Measurements from ENCODE around the gene KCNK10. TPM values are rescaled to one million over a fixed set of nuclear protein-coding genes. Genes with fewer than 3 reads are reported as not detected.

KCNK10 gene
- total RNA-seq, 2 experiments from 2014 or later, result not detected

GRCh38 chr14:88146881-88147649, 176.0 kb downstream of the KCNK10 start:
- CTCF ChIA-PET, result no interaction called here
- H3K27me3 Mint-ChIP-seq, result peaks cover 1% of the 10 kb centered on the region
- no peak overlapping the region for H3K27ac Mint-ChIP-seq

GRCh38 chr14:88143810-88144209, 179.3 kb downstream of the KCNK10 start:
- H3K27ac Mint-ChIP-seq, result no peak overlapping the region
- no peak overlapping the region for H3K4me3 Mint-ChIP-seq
- intact Hi-C loops (cut with micrococcal nuclease), result no loop called here
- H3K4me1 Mint-ChIP-seq (ENCODE audit: low read depth), result no peaks in the 10 kb centered on the region
- ChIA-PET CTCF (no interaction called here), POLR2A (no interaction called here)
- H3K9me3 Mint-ChIP-seq, result no peaks in the 10 kb centered on the region
- no peaks in the 10 kb centered on the region for H3K27me3 Mint-ChIP-seq
- no peak for DNase-seq
- no peaks in the 10 kb centered on the region for H3K36me3 Mint-ChIP-seq

More at GRCh38 chr14:88146881-88147649, 176.0 kb downstream of the KCNK10 start:
- Mint-ChIP-seq H3K4me3 (no peak overlapping the region), H3K9me3 (no peaks in the 10 kb centered on the region), H3K36me3 (no peaks in the 10 kb centered on the region), H3K4me1 (ENCODE audit: low read depth) (no peaks in the 10 kb centered on the region)
- no peak for DNase-seq
- POLR2A ChIA-PET, result no interaction called here
- intact Hi-C loops (cut with micrococcal nuclease), result no loop called here

GRCh38 chr14:88142997-88143396, 180.1 kb downstream of the KCNK10 start:
- no peaks in the 10 kb centered on the region for H3K36me3 Mint-ChIP-seq
- no peak overlapping the region for H3K4me3 Mint-ChIP-seq
- ChIA-PET POLR2A (no interaction called here), CTCF (no interaction called here)
- H3K9me3 Mint-ChIP-seq, result no peaks in the 10 kb centered on the region
- H3K27ac Mint-ChIP-seq, result no peak overlapping the region
- H3K27me3 Mint-ChIP-seq, result peaks cover 1% of the 10 kb centered on the region
- H3K4me1 Mint-ChIP-seq (ENCODE audit: low read depth), result no peaks in the 10 kb centered on the region
- DNase-seq, result no peak
- intact Hi-C loops (cut with micrococcal nuclease), result no loop called here

- ChIA-PET POLR2A (no interaction called here), CTCF (no interaction called here)
- H3K4me3 Mint-ChIP-seq, result no peak overlapping the region
- no peak for DNase-seq
- H3K9me3 Mint-ChIP-seq, result no peaks in the 10 kb centered on the region
- H3K27me3 Mint-ChIP-seq, result peaks cover 1% of the 10 kb centered on the region
- no peak overlapping the region for H3K27ac Mint-ChIP-seq
- H3K4me1 Mint-ChIP-seq (ENCODE audit: low read depth), result no peaks in the 10 kb centered on the region
- no peaks in the 10 kb centered on the region for H3K36me3 Mint-ChIP-seq
- intact Hi-C loops (cut with micrococcal nuclease), result no loop called here
Observed at GRCh38 chr14:88140874-88141273, 182.2 kb downstream of the KCNK10 start.

GRCh38 chr14:88137327-88137726, 185.7 kb downstream of the KCNK10 start:
- Mint-ChIP-seq H3K36me3 (no peaks in the 10 kb centered on the region), H3K9me3 (peaks cover 6% of the 10 kb centered on the region), H3K27ac (no peak overlapping the region), H3K27me3 (peaks cover 4% of the 10 kb centered on the region), H3K4me1 (ENCODE audit: low read depth) (no peaks in the 10 kb centered on the region), H3K4me3 (no peak overlapping the region)
- ChIA-PET POLR2A (no interaction called here), CTCF (no interaction called here)
- DNase-seq, result no peak
- intact Hi-C loops (cut with micrococcal nuclease), result no loop called here

Other genes with a start within 250 kb of the KCNK10 start
- gene SPATA7, start 62.4 kb upstream of the KCNK10 start, total RNA-seq, result 1 to 10 TPM; 4.2 to 4.5 TPM
- gene PTPN21, start 231.7 kb upstream of the KCNK10 start, total RNA-seq, result under 1 TPM in 1 of 2 experiments, not detected in 1; 0.17 TPM
- 10 to 100 TPM; 43.7 to 45.2 TPM for gene ZC3H14, start 239.8 kb upstream of the KCNK10 start, total RNA-seq